Liver (tissue), 9 donors: Measurements from ENCODE around the gene GPD2. TPM values are rescaled to one million over a fixed set of nuclear protein-coding genes. Genes with fewer than 3 reads are reported as not detected.
"Not testable (repeated sequence)": the region's sequence is repeated elsewhere in the genome, so short reads cannot be mapped to it uniquely, and the experiment has no call there.

ENCODE experiments used
- DNase-seq: peaks from one replicate; pipeline ENCODE4 v3.0.0-alpha.2; 2017; ENCODE audit warnings: low spot score
- H3K27ac ChIP-seq, 2 donors: one replicate each; pipeline ENCODE4 v1.7.0; 2013; ENCODE audit warnings: inconsistent platforms in 2 of 2, low read length in 2 of 2, control low read depth in 1 of 2, low read depth in 1 of 2, mild to moderate bottlenecking in 1 of 2
- H3K27me3 ChIP-seq, 4 donors: one replicate each; pipeline versions ENCODE4 v1.6.1 to v1.7.0; 2013; ENCODE audit warnings: low read length in 3 of 4, inconsistent platforms in 1 of 4, mild to moderate bottlenecking in 1 of 4, moderate library complexity in 1 of 4; ENCODE audit not compliant: control insufficient read depth in 4 of 4, insufficient read depth in 4 of 4
- H3K36me3 ChIP-seq, 4 donors: one replicate each; pipeline versions ENCODE4 v1.6.1 to v1.7.0; 2013; ENCODE audit warnings: low read length in 3 of 4, mild to moderate bottlenecking in 3 of 4, low read depth in 1 of 4, moderate library complexity in 1 of 4; ENCODE audit not compliant: control insufficient read depth in 4 of 4, insufficient read depth in 3 of 4
- H3K4me1 ChIP-seq, 4 donors: one replicate each; pipeline versions ENCODE4 v1.6.1 to v1.7.0; 2013; ENCODE audit warnings: low read length in 3 of 4, mild to moderate bottlenecking in 3 of 4, moderate library complexity in 1 of 4; ENCODE audit not compliant: control insufficient read depth in 4 of 4, insufficient read depth in 4 of 4
- H3K4me3 ChIP-seq, 3 donors: one replicate each; pipeline versions ENCODE4 v1.6.1 to v1.7.0; 2013; ENCODE audit warnings: low read length in 3 of 3, control low read depth in 1 of 3, low read depth in 1 of 3, mild to moderate bottlenecking in 1 of 3
- H3K9ac ChIP-seq, 2 donors: one replicate each; pipeline ENCODE4 v1.7.0; 2013; ENCODE audit warnings: low read length in 2 of 2, mild to moderate bottlenecking in 2 of 2, moderate library complexity in 2 of 2, control low read depth in 1 of 2, low read depth in 1 of 2
- H3K9me3 ChIP-seq, 4 donors: one replicate each; pipeline versions ENCODE4 v1.6.1 to v1.7.0; 2013; ENCODE audit warnings: low read length in 3 of 4; ENCODE audit not compliant: control insufficient read depth in 4 of 4
- EGR1 ChIP-seq, 2 donors: IDR thresholded peaks; 2 replicates each; pipeline ENCODE4 v1.6.1; 2016 to 2018; ENCODE audit warnings: antibody characterized with exemption in 2 of 2, low read depth in 2 of 2
- FOXA1 ChIP-seq: IDR thresholded peaks from 2 replicates; pipeline ENCODE4 v1.6.1; 2016; ENCODE audit warnings: antibody characterized with exemption
- FOXA2 ChIP-seq: IDR thresholded peaks from 2 replicates; pipeline ENCODE4 v1.6.1; 2016; ENCODE audit warnings: antibody characterized with exemption
- GABPA ChIP-seq, 2 donors: IDR thresholded peaks in 1 of 2; conservative IDR thresholded peaks in 1 of 2; 2 replicates each; pipeline ENCODE4 v1.6.1; 2016; ENCODE audit warnings: antibody characterized with exemption in 2 of 2, mild to moderate bottlenecking in 1 of 2, moderate library complexity in 1 of 2
- HNF4A ChIP-seq, 2 donors: conservative IDR thresholded peaks; 2 replicates each; pipeline ENCODE4 v1.6.1; 2016; ENCODE audit warnings: antibody characterized with exemption in 2 of 2, mild to moderate bottlenecking in 2 of 2
- HNF4G ChIP-seq: IDR thresholded peaks from 2 replicates; pipeline ENCODE4 v1.6.1; 2016; ENCODE audit warnings: antibody characterized with exemption
- JUND ChIP-seq, 2 donors: IDR thresholded peaks; 2 replicates each; pipeline ENCODE4 v1.6.1; 2016; ENCODE audit warnings: antibody characterized with exemption in 2 of 2
- NR2F2 ChIP-seq: IDR thresholded peaks from 2 replicates; pipeline ENCODE4 v1.6.1; 2016; ENCODE audit warnings: antibody characterized with exemption
- RAD21 ChIP-seq, 2 donors: IDR thresholded peaks; 2 replicates each; pipeline ENCODE4 v1.6.1; 2016; ENCODE audit warnings: antibody characterized with exemption in 2 of 2, mild to moderate bottlenecking in 2 of 2
- RXRA ChIP-seq, 2 donors: IDR thresholded peaks; 2 replicates each; pipeline ENCODE4 v1.6.1; 2017 to 2018; ENCODE audit warnings: antibody characterized with exemption in 2 of 2, mild to moderate bottlenecking in 1 of 2
- SP1 ChIP-seq: IDR thresholded peaks from 2 replicates; pipeline ENCODE4 v1.6.1; 2018; ENCODE audit warnings: antibody characterized with exemption, mild to moderate bottlenecking
- TAF1 ChIP-seq: conservative IDR thresholded peaks from 2 replicates; pipeline ENCODE4 v1.6.1; 2016; ENCODE audit warnings: antibody characterized with exemption, mild to moderate bottlenecking
- YY1 ChIP-seq: IDR thresholded peaks from 2 replicates; pipeline ENCODE4 v1.6.1; 2016; ENCODE audit warnings: antibody characterized with exemption, mild to moderate bottlenecking
- WGBS: extraction: QIAGEN DNeasy Blood & Tissue Kit; methylation state at CpG from one replicate; pipeline ENCODE4 v1.1.7; 2013; 5-methylcytosine and 5-hydroxymethylcytosine counted together
- polyA plus RNA-seq, 2 donors: library from polyadenylated mRNA; stranded (reverse) in 1 of 2; unstranded in 1 of 2; fragments of 200-250 nt in 1 of 2; fragments of >200 nt in 1 of 2; fragmentation: Nextera tagmentation in 1 of 2; extraction: Ambion mirVana in 1 of 2; gene quantifications; one replicate each; pipeline versions ENCODE4 v1.2.1 to v1.2.3, GENCODE V29; 2013 to 2015
- total RNA-seq, 2 donors: library from RNA; depleted of rRNA; stranded (reverse); fragments of >200 nt; gene quantifications; one replicate each; pipeline ENCODE4 v1.2.3, GENCODE V29; 2014
- TF ChIP-seq, protein P1 (sequence below): IDR thresholded peaks from 2 replicates; pipeline ENCODE4 v1.6.1; 2016; ENCODE audit warnings: antibody characterized with exemption
- TF ChIP-seq, protein P2 (sequence below): IDR thresholded peaks from 2 replicates; pipeline ENCODE4 v1.6.1; 2016; ENCODE audit warnings: antibody characterized with exemption, mild to moderate bottlenecking
- TF ChIP-seq, protein P3 (sequence below): fragments of 150-350 bp; IDR thresholded peaks from 2 replicates; pipeline ENCODE4 v1.5.1; 2017; ENCODE audit warnings: improper control_type of control experiment, low read depth, low read length; ENCODE audit not compliant: missing input control
- TF ChIP-seq, protein P4 (sequence below): IDR thresholded peaks from 2 replicates; pipeline ENCODE4 v1.6.1; 2016; ENCODE audit warnings: antibody characterized with exemption
- TF ChIP-seq, protein P5 (sequence below): IDR thresholded peaks from 2 replicates; pipeline ENCODE4 v1.6.1; 2016; ENCODE audit warnings: antibody characterized with exemption
- donor health status: healthy.
- donor health status: healthy.
- donor health status: healthy.
- donor health status: healthy.
- donor health status: healthy.

GPD2 gene
- total and polyA plus RNA-seq, 4 donors = 1.4 to 14.3 (median 6.1) TPM

DNA sequence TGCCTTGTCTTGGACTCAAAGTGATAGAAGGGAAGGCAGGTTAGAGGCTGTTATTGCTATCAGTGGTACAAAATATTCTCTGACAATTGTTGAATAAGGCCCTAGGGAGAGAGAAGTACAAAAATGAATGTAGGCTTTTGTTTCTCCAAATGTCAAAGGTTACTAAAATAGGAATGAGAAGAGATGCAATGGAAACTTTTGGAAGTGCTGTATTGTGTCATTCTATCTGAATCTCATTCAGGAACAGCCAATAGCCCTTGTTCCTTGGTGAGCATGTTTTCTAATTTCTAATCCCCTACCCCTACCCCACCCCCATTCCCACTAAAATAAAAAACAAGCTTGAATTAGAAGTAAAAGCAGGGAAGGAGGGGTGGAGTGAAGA, 166.4 kb downstream of the GPD2 start:
- H3K4me3 ChIP-seq = no peak overlapping the region
- no peaks in the 10 kb centered on the region for H3K9me3 ChIP-seq
- no peak overlapping the region for H3K27ac ChIP-seq
- H3K4me1 ChIP-seq = no peaks in the 10 kb centered on the region
- no peaks in the 10 kb centered on the region for H3K27me3 ChIP-seq
- TF ChIP-seq RXRA (IDR thresholded peaks at IDR 0.05) = no peak
- TF ChIP-seq GABPA (IDR thresholded peaks at IDR 0.05 in 1 of 2, conservative IDR thresholded peaks at IDR 0.05 in 1 of 2) = no peak
- no peak for TF ChIP-seq YY1
- TF ChIP-seq, protein P1, sequence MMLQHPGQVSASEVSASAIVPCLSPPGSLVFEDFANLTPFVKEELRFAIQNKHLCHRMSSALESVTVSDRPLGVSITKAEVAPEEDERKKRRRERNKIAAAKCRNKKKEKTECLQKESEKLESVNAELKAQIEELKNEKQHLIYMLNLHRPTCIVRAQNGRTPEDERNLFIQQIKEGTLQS = no peak
- TF ChIP-seq, protein P2, sequence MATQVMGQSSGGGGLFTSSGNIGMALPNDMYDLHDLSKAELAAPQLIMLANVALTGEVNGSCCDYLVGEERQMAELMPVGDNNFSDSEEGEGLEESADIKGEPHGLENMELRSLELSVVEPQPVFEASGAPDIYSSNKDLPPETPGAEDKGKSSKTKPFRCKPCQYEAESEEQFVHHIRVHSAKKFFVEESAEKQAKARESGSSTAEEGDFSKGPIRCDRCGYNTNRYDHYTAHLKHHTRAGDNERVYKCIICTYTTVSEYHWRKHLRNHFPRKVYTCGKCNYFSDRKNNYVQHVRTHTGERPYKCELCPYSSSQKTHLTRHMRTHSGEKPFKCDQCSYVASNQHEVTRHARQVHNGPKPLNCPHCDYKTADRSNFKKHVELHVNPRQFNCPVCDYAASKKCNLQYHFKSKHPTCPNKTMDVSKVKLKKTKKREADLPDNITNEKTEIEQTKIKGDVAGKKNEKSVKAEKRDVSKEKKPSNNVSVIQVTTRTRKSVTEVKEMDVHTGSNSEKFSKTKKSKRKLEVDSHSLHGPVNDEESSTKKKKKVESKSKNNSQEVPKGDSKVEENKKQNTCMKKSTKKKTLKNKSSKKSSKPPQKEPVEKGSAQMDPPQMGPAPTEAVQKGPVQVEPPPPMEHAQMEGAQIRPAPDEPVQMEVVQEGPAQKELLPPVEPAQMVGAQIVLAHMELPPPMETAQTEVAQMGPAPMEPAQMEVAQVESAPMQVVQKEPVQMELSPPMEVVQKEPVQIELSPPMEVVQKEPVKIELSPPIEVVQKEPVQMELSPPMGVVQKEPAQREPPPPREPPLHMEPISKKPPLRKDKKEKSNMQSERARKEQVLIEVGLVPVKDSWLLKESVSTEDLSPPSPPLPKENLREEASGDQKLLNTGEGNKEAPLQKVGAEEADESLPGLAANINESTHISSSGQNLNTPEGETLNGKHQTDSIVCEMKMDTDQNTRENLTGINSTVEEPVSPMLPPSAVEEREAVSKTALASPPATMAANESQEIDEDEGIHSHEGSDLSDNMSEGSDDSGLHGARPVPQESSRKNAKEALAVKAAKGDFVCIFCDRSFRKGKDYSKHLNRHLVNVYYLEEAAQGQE = no peak
- TF ChIP-seq RAD21 (IDR thresholded peaks at IDR 0.05) = no peak
- TF ChIP-seq HNF4A (conservative IDR thresholded peaks at IDR 0.05) = no peak
- no peak for TF ChIP-seq FOXA2
- H3K9ac ChIP-seq = no peak overlapping the region
- DNase-seq = no peak
- H3K36me3 ChIP-seq = no peaks in the 10 kb centered on the region

DNA sequence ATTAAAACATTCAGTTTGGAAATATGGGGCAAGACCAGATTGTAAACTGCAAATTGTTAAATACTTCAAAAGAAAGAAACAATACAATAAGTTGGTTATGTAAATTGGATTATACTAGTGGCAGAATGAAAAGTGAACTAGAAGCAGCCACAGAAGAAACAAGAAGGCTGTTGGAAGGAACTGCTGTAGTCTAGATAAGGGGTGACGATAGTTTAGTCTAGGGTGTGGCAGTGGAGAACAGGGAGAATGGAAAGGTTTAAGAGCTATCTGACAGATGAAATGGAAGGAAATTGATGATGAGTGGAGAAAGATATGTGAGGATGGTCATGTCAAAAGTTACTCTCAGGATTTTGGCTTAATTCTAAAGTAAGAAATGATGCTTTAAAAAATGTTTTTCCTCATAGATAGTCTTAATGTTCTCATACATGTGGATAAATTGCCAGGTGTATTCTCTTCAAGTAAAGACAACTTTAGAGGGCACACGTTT, 179.7 kb downstream of the GPD2 start:
- no peaks in the 10 kb centered on the region for H3K27me3 ChIP-seq
- no peaks in the 10 kb centered on the region for H3K36me3 ChIP-seq
- no peaks in the 10 kb centered on the region for H3K9me3 ChIP-seq
- DNase-seq = no peak
- no peak for TF ChIP-seq JUND (IDR thresholded peaks at IDR 0.05)
- TF ChIP-seq, protein P1 = no peak
- no peak for TF ChIP-seq FOXA1
- TF ChIP-seq, protein P3, sequence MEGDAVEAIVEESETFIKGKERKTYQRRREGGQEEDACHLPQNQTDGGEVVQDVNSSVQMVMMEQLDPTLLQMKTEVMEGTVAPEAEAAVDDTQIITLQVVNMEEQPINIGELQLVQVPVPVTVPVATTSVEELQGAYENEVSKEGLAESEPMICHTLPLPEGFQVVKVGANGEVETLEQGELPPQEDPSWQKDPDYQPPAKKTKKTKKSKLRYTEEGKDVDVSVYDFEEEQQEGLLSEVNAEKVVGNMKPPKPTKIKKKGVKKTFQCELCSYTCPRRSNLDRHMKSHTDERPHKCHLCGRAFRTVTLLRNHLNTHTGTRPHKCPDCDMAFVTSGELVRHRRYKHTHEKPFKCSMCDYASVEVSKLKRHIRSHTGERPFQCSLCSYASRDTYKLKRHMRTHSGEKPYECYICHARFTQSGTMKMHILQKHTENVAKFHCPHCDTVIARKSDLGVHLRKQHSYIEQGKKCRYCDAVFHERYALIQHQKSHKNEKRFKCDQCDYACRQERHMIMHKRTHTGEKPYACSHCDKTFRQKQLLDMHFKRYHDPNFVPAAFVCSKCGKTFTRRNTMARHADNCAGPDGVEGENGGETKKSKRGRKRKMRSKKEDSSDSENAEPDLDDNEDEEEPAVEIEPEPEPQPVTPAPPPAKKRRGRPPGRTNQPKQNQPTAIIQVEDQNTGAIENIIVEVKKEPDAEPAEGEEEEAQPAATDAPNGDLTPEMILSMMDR = no peak
- TF ChIP-seq TAF1 = no peak
- TF ChIP-seq, protein P2 = no peak
- no peak for TF ChIP-seq RXRA (IDR thresholded peaks at IDR 0.05)
- TF ChIP-seq FOXA2 = no peak
- TF ChIP-seq, protein P4, sequence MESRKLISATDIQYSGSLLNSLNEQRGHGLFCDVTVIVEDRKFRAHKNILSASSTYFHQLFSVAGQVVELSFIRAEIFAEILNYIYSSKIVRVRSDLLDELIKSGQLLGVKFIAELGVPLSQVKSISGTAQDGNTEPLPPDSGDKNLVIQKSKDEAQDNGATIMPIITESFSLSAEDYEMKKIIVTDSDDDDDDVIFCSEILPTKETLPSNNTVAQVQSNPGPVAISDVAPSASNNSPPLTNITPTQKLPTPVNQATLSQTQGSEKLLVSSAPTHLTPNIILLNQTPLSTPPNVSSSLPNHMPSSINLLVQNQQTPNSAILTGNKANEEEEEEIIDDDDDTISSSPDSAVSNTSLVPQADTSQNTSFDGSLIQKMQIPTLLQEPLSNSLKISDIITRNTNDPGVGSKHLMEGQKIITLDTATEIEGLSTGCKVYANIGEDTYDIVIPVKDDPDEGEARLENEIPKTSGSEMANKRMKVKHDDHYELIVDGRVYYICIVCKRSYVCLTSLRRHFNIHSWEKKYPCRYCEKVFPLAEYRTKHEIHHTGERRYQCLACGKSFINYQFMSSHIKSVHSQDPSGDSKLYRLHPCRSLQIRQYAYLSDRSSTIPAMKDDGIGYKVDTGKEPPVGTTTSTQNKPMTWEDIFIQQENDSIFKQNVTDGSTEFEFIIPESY = no peak
- TF ChIP-seq, protein P5, sequence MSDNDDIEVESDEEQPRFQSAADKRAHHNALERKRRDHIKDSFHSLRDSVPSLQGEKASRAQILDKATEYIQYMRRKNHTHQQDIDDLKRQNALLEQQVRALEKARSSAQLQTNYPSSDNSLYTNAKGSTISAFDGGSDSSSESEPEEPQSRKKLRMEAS = no peak
- no peak for TF ChIP-seq NR2F2
- TF ChIP-seq GABPA (IDR thresholded peaks at IDR 0.05 in 1 of 2, conservative IDR thresholded peaks at IDR 0.05 in 1 of 2) = no peak
- TF ChIP-seq HNF4G = no peak
- TF ChIP-seq SP1 = no peak
- no peak for TF ChIP-seq EGR1 (IDR thresholded peaks at IDR 0.05; ENCODE audit: low read depth in 2 of 2)
- TF ChIP-seq HNF4A (conservative IDR thresholded peaks at IDR 0.05) = no peak
- H3K4me3 ChIP-seq = no peak overlapping the region
- H3K27ac ChIP-seq = no peak overlapping the region
- no peak overlapping the region for H3K9ac ChIP-seq
- 55% methylated on average over 2 of the region's 2 CpGs for WGBS
- H3K4me1 ChIP-seq = no peaks in the 10 kb centered on the region

DNA sequence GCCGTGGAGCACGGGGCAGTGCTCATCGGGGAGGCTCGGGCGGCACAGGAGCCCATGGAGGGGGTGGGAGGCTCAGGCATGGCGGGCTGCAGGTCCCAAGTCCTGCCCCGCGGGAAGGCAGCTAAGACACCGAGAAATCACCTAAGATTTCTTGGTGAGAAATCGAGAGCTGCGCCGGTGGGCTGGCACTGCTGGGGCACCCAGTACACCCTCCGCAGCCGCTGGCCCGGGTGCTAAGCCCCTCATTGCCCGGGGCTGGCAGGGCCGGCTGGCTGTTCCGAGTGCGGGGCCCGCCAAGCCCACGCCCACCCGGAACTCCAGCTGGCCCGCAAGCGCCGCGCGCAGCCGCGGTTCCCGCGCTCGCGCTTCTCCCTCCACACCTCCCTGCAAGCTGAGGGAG, 181.9 kb downstream of the GPD2 start:
- not testable (repeated sequence) for H3K4me1 ChIP-seq, H3K27me3 ChIP-seq, DNase-seq, H3K36me3 ChIP-seq, H3K9ac ChIP-seq, H3K9me3 ChIP-seq, H3K4me3 ChIP-seq, H3K27ac ChIP-seq
- WGBS = 98% methylated on average over 32 of the region's 33 CpGs
